Lower lobe of right lung (tissue), 2 donors: ENCODE data around the gene SERPINB6. TPM values are rescaled to one million over a fixed set of nuclear protein-coding genes. Genes with fewer than 3 reads are reported as not detected.
A peak's percentile ranks its signal among the peaks of the same experiment; 100 is the strongest.

Experiments used
- ATAC-seq, 2 donors: fragments of 200-7000 bp; cut with Tn5 transposase; one replicate each; pipeline ENCODE4 v1.9.1; 2020 to 2022; ENCODE audit warnings: mild to moderate bottlenecking in 2 of 2, moderate library complexity in 2 of 2
- DNase-seq: peaks from one replicate; pipeline ENCODE4 v3.0.0-alpha.2; 2020
- H3K27ac ChIP-seq: fragments of 200-600 bp; one replicate; pipeline ENCODE4 v1.8.0; 2022
- H3K27me3 ChIP-seq: fragments of 200-600 bp; one replicate; pipeline ENCODE4 v1.8.0; 2022; ENCODE audit warnings: low read depth
- H3K36me3 ChIP-seq: fragments of 200-600 bp; one replicate; pipeline ENCODE4 v1.8.0; 2022; ENCODE audit warnings: mild to moderate bottlenecking
- H3K4me1 ChIP-seq: fragments of 200-600 bp; one replicate; pipeline ENCODE4 v1.8.0; 2022
- H3K4me3 ChIP-seq: fragments of 200-600 bp; one replicate; pipeline ENCODE4 v1.8.0; 2022; ENCODE audit warnings: mild to moderate bottlenecking
- H3K9me3 ChIP-seq: fragments of 200-600 bp; one replicate; pipeline ENCODE4 v1.8.0; 2022
- intact Hi-C: fragments of 100-400 bp; cut with DNase I; formaldehyde crosslinking; loops from one replicate; pipeline ENCODE4 v1.11.0; 2022
- total RNA-seq: library from RNA; stranded (reverse); fragmentation: NEBNext Ultra II Directional; extraction: Animal tissue kit (Norgen Biotek cat#: 25700); gene quantifications from one replicate; pipeline ENCODE4 v1.2.1, GENCODE V29; 2021
- TF ChIP-seq, protein P1 (sequence below): fragments of 200-600 bp; IDR thresholded peaks from one replicate; pipeline ENCODE4 v1.8.0; 2022; ENCODE audit warnings: antibody characterized with exemption, mild to moderate bottlenecking
- donor health status: DM: no; HTN: yes; CAD: no; lungs with severe emphysema.

The SERPINB6 gene
- total RNA-seq, 1 donor from 2014 or later, result 160 TPM

DNA sequence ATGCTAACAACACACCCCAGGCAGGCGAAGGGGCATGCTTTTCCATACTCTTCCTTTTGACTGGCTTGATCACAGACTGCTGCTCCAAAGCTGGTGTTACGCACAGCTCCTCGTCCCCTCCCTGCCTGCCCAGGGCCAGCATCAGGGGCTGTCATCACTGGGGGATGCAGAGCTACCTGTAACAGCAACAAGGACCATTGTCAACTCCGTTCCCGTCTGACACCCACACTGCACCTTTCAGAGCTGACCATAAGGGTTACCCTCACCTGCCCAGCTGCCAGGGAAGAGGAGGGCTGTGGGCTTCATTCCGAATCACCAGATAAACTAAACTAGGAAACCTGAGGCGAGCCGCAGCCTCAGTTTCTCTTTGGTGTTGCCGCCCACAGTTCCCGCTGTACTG is 43.8 kb upstream of the SERPINB6 start:
- no peaks in the 10 kb centered on the region for H3K27me3 ChIP-seq
- ATAC-seq, result no peak
- no peak overlapping the region for H3K4me3 ChIP-seq
- peaks cover 16% of the 10 kb centered on the region for H3K9me3 ChIP-seq
- TF ChIP-seq, protein P1, sequence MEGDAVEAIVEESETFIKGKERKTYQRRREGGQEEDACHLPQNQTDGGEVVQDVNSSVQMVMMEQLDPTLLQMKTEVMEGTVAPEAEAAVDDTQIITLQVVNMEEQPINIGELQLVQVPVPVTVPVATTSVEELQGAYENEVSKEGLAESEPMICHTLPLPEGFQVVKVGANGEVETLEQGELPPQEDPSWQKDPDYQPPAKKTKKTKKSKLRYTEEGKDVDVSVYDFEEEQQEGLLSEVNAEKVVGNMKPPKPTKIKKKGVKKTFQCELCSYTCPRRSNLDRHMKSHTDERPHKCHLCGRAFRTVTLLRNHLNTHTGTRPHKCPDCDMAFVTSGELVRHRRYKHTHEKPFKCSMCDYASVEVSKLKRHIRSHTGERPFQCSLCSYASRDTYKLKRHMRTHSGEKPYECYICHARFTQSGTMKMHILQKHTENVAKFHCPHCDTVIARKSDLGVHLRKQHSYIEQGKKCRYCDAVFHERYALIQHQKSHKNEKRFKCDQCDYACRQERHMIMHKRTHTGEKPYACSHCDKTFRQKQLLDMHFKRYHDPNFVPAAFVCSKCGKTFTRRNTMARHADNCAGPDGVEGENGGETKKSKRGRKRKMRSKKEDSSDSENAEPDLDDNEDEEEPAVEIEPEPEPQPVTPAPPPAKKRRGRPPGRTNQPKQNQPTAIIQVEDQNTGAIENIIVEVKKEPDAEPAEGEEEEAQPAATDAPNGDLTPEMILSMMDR, result no peak
- no peak overlapping the region for H3K27ac ChIP-seq
- H3K4me1 ChIP-seq, result no peaks in the 10 kb centered on the region
- H3K36me3 ChIP-seq, result peaks cover 62% of the 10 kb centered on the region
- intact Hi-C loops, result no loop called here
- no peak for DNase-seq

DNA sequence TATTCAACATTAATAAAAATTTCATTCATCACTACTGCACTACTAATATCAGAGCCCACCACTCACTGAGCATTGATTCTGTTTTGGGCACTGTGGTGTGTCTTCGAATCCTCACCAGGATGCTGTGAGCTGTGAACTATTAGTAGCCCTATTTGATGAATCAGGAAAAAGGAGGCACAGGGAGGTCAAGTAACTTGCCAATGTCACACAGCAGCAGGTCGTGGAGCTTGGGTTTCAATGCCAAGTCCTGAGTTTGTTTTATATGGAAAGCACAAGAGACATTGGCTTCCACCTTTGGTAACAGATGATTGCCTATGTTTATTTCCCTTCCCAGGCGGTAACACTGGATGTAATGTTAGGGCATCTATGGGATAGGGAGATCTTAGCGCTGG is 43.3 kb upstream of the SERPINB6 start:
- DNase-seq, result no peak
- Histone ChIP-seq H3K9me3 (peaks cover 16% of the 10 kb centered on the region), H3K4me3 (no peak overlapping the region), H3K4me1 (no peaks in the 10 kb centered on the region), H3K36me3 (peaks cover 62% of the 10 kb centered on the region), H3K27ac (no peak overlapping the region), H3K27me3 (no peaks in the 10 kb centered on the region)
- TF ChIP-seq, protein P1, result no peak
- intact Hi-C loops, result no loop called here
- ATAC-seq, result no peak

DNA sequence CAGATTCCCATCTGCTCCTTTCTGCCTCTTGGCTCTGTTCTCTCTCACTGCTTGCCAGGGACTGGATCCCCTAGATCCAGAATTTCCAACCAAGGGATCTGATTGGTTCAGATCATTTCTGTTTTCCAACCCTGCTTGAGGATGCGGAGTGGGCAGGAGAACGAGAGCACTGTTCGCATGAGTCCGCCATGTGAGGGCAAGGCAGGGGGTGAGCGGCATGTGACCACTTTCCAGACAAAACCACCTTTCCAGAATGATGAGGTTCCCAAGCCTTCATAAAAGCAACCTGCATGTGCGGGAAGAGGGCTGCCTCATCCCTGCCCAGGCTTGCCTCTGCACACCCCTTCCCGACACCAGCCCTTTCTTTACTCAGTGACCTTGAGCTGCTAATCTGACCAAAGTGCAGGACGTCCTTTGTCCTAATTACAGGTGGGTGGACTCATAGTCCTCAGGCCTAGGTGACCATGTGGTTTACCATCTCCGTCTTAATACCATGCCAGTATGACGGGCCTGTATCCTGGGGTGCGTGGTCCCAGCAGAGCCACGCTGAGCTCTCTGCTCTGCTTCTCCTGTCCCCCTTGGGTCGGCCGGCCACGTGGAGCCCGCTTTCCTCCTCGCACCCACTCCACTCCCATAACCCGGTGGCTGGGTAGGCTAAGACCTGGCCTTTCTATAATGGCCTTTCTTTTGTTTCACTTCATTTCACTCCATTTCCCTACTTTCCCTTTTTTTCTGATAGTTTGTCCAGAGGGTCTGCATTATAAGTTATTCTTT is 42.7 kb upstream of the SERPINB6 start:
- no peak overlapping the region for H3K27ac ChIP-seq
- no peak overlapping the region for H3K4me3 ChIP-seq
- ATAC-seq (no peak), DNase-seq (no peak)
- H3K9me3 ChIP-seq, result peaks cover 16% of the 10 kb centered on the region
- intact Hi-C loops, result no loop called here
- TF ChIP-seq, protein P1, result no peak
- H3K36me3 ChIP-seq, result peaks cover 63% of the 10 kb centered on the region
- H3K27me3 ChIP-seq, result no peaks in the 10 kb centered on the region
- H3K4me1 ChIP-seq, result no peaks in the 10 kb centered on the region

DNA sequence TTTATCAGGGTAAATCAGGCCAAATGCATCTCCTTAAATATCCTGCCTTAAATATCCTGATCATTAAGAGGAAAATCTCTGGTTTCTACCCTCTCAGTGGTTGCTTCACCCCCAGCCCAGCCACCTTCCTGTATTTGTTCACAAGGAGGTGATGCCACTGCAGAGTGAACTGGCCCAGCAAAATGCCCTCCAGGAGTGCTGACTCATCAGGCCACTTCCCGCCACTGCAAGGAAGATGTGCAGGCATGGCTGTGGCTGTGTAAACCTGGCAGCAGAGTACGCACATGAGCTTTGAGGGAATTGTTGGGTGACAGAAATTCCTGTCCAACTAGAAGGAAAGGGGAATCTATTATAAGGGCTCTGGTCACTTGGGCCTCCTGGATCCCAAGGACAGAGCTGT is 42.1 kb upstream of the SERPINB6 start:
- peaks cover 16% of the 10 kb centered on the region for H3K9me3 ChIP-seq
- TF ChIP-seq, protein P1, result no peak
- peaks cover 67% of the 10 kb centered on the region for H3K36me3 ChIP-seq
- peak; percentile 78 for DNase-seq
- no peaks in the 10 kb centered on the region for H3K27me3 ChIP-seq
- H3K27ac ChIP-seq, result no peak overlapping the region
- intact Hi-C loops, result no loop called here
- no peaks in the 10 kb centered on the region for H3K4me1 ChIP-seq
- ATAC-seq, result peak; percentile 68 to 79
- H3K4me3 ChIP-seq, result no peak overlapping the region

DNA sequence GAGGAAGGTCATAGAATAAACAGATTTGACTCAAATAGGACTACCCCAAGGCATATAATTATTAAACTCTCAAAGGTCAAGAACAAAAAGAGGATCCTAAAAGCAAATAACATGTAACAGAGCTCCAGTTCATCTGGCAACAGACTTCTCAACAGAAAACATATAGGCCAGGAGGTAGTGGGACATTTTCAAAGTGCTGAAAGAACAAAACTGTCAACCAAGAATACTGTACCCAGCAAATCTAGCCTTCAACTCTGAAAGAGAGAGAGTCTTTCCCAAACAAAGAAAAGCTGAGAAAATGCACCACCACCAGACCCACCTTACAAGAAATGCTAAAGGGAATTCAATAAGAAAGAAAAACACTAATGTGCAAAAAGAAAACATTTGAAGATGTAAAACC is 40.2 kb upstream of the SERPINB6 start:
- intact Hi-C loops, result no loop called here
- Histone ChIP-seq H3K4me1 (no peaks in the 10 kb centered on the region), H3K27me3 (no peaks in the 10 kb centered on the region), H3K36me3 (peaks cover 66% of the 10 kb centered on the region), H3K27ac (no peak overlapping the region), H3K9me3 (peaks cover 16% of the 10 kb centered on the region), H3K4me3 (no peak overlapping the region)
- ATAC-seq (no peak), DNase-seq (no peak)
- TF ChIP-seq, protein P1, result no peak
